Renal pelvis (tissue), 12 donors: ENCODE measurements around the gene RNF4. TPM values are rescaled to one million over a fixed set of nuclear protein-coding genes. Genes with fewer than 3 reads are reported as not detected.
"Not testable (repeated sequence)": the region's sequence is repeated elsewhere in the genome, so short reads cannot be mapped to it uniquely, and the experiment has no call there.

Experiments used
- DNase-seq: peaks from one replicate; pipeline ENCODE4 v3.0.0-alpha.2; 2013
- long read RNA-seq, 16 experiments: transcript quantifications; one replicate each; lab custom pipeline, GENCODE V29; 2026
- polyA plus RNA-seq, 3 donors: library from polyadenylated mRNA; unstranded; fragments of 120-200 nt; gene quantifications; one replicate each; pipeline ENCODE4 v1.2.1, GENCODE V29; 2013; ENCODE audit not compliant: insufficient read length in 3 of 3

The RNF4 gene, protein sequence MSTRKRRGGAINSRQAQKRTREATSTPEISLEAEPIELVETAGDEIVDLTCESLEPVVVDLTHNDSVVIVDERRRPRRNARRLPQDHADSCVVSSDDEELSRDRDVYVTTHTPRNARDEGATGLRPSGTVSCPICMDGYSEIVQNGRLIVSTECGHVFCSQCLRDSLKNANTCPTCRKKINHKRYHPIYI
- 10 to 100 TPM; 68.5 to 70.9 (median 69.4) TPM for polyA plus RNA-seq
- long read RNA-seq, donor 1, partial matches to known transcripts: 0 of 16 reads
- long read RNA-seq, donor 1, other reads (novel, unspliced or antisense): 14 of 16 reads
- long read RNA-seq, donor 2, partial matches to known transcripts: 0 of 19 reads
- long read RNA-seq, donor 2, other reads (novel, unspliced or antisense): 19 of 19 reads
- long read RNA-seq, donor 3, partial matches to known transcripts: 5 of 36 reads
- long read RNA-seq, donor 3, other reads (novel, unspliced or antisense): 29 of 36 reads
- long read RNA-seq, donor 4, partial matches to known transcripts: 0 of 20 reads
- long read RNA-seq, donor 4, other reads (novel, unspliced or antisense): 19 of 20 reads
- long read RNA-seq, donor 5, partial matches to known transcripts: 0 of 13 reads
- long read RNA-seq, donor 5, other reads (novel, unspliced or antisense): 12 of 13 reads
- long read RNA-seq, donor 6, partial matches to known transcripts: 0 of 17 reads
- long read RNA-seq, donor 6, other reads (novel, unspliced or antisense): 17 of 17 reads
- long read RNA-seq, donor 7, partial matches to known transcripts: 0 of 28 reads
- long read RNA-seq, donor 7, other reads (novel, unspliced or antisense): 27 of 28 reads
- long read RNA-seq, donor 8, partial matches to known transcripts: 0 of 9 reads
- long read RNA-seq, donor 8, other reads (novel, unspliced or antisense): 9 of 9 reads
- long read RNA-seq, donor 9, partial matches to known transcripts: 32 of 62 reads
- long read RNA-seq, donor 9, other reads (novel, unspliced or antisense): 29 of 62 reads
- long read RNA-seq, donor 10, partial matches to known transcripts: 5 of 25 reads
- long read RNA-seq, donor 10, other reads (novel, unspliced or antisense): 20 of 25 reads
- long read RNA-seq, donor 11, partial matches to known transcripts: 0 of 15 reads
- long read RNA-seq, donor 11, other reads (novel, unspliced or antisense): 15 of 15 reads
- long read RNA-seq, donor 12, partial matches to known transcripts: 13 of 41 reads
- long read RNA-seq, donor 12, other reads (novel, unspliced or antisense): 25 of 41 reads
- long read RNA-seq, donor 13, partial matches to known transcripts: 8 of 16 reads
- long read RNA-seq, donor 13, other reads (novel, unspliced or antisense): 8 of 16 reads
- long read RNA-seq, donor 14: 0 reads
- long read RNA-seq, donor 15, partial matches to known transcripts: 0 of 20 reads
- long read RNA-seq, donor 15, other reads (novel, unspliced or antisense): 20 of 20 reads
- long read RNA-seq, donor 16, partial matches to known transcripts: 5 of 29 reads
- long read RNA-seq, donor 16, other reads (novel, unspliced or antisense): 23 of 29 reads

DNA sequence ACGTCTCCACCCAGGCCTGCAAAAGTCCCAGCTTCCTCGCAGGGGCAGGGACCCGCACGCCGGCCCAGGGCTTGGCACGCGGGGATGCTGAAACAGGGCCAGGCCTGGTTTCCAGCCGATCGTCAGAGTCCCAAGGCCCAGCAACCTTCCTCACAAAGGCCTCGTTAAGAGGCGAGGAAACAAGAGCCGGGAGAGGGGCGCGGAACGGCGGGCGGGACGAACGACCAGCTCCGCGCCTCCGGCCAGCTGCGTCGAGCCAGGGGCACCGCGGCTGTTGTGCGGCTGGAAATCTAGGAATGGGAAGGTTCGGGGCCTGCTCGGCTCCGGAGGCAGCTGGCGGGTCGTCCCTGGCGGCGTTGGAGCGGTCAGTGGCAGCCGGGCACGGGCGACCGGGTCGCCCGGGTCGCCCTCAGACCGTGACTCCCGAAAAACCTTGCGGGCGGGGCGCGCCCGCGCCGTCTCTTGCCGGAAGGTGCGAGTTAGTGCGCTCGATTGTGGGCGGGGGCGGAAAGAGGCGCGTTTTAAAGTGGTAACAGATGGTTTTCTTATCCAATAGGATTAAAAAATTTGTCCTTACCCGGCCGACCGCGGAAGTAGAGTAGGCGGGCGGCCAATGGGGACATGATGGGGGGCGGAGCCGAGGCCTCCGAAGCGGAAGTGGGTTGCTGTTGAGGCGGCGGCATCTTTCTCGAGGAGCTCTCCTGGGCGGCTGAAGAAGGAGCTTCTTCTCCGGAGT lies at the start of gene RNF4:
RNF4 (plus strand) TSS at position 651 of the 736 bp plus-strand sequence. CDS start 21,388 bp downstream, outside the sequence.
- peak; percentile 96 for DNase-seq

DNA sequence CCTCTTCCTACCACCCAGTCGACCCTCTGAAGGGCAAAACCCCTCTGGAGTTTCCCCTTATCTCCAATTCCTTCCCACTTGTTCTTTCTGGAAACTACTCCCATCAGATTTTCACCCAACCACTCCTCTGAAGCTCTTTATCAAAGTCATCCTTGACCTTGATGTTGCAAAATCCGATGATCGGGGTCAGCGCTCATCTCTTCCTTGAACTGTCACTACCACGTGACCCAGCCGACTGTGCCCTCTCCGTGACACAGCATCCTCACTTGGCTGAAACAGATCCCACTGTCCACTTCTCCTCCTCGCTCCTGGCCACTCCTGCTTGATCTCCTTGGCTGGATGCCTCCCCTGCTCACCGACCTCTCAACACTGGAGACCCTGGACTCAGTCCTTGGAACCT lies 49.1 kb upstream of the RNF4 start:
- DNase-seq: no peak

DNA sequence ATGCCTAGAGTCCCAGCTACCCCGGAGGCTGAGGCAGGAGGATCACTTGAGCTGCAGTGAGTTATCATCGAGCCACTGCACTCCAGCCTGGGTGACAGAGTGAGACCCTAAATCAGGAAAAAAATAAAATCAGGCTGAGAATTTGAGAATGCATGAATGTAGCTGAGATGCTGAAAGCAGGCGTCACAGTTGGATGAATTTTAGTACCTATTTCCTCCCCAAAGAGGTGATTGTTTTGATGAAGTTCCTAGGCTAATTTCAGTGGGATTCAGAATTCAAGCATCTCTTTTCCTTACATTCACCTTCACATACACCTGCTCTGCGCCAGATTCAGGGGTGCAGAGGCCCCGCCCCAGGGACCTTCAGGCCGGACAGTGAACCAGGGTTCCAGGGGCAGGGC lies 47.0 kb upstream of the RNF4 start:
- DNase-seq: no peak

- no peak for DNase-seq
These were observed 45.8 kb upstream of the RNF4 start for GRCh38 chr4:2423066-2423465.

DNA sequence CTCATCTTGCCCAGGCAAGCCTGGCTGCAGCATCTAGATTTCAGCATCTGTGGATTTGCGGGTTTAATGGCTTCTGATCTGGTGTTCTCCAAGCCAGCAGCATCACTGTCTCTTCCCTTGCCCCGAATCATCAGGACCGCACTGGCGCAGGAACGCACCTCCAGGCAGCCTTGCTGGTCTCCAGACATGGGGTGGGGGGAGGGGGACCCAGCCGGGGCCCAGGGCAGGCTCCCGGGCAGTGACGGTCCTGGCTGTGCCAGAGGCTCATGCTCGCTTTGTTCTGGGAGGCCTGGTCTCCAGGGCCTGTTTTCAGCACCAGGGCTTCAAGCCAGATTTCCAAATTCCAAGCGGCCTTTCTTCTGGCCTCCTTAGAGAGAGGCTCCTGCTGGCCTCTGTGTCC lies 45.2 kb upstream of the RNF4 start:
- DNase-seq: no peak

DNA sequence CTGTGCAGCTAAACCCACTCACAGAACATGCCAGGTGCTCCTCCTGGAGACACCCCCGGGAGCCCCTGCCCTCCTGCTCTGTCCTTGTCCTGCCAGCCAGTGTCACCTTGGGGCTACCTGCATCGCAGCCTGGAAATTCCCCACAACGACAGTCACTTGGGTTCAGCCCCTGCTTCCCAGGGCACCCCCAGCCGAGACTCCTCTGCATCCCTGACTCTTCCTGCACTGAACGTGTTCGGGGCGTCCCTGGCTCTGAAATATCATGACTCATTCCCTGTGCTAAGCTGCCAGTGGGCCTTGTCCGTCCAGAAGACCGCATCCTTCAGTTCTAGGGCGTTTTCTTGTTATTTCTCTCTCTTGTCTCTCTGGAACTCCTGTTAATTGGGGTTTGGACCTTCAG lies 44.3 kb upstream of the RNF4 start:
- no peak for DNase-seq

- DNase-seq: no peak
These were observed 43.4 kb upstream of the RNF4 start for GRCh38 chr4:2425386-2426068.

GRCh38 chr4:2426069-2426397 lies 42.9 kb upstream of the RNF4 start:
- DNase-seq: no peak

DNA sequence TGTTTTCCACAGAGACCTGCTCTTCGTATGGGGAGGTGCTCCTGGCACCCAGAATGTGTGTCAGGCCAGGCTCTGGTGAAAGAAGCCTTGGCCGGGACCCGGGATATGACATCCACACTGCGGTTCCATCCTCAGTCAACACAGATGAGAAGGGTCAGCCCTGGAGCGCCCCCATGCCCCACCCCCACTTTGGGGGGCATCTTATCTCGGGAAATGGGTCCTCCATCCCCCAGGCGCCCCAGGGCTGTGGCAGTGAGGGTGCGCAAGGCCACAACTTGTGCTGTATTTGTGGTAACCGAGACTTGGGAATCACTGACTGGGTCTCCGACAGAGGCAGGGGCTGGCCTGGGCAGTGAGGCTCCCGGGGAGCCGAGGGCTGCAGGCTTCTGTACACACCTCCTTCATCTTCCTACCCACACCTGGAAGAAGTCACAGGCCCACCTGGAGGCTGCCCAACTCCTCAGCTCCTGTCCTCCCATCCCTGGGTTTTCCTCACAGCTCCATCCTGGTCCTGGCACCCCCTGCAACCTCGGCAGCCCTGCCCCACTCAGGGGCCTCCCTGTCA lies 42.1 kb upstream of the RNF4 start:
- DNase-seq: no peak

GRCh38 chr4:2427383-2428334 lies 41.2 kb upstream of the RNF4 start:
- DNase-seq: no peak

GRCh38 chr4:2428496-2429213 lies 40.3 kb upstream of the RNF4 start:
- no peak for DNase-seq

DNA sequence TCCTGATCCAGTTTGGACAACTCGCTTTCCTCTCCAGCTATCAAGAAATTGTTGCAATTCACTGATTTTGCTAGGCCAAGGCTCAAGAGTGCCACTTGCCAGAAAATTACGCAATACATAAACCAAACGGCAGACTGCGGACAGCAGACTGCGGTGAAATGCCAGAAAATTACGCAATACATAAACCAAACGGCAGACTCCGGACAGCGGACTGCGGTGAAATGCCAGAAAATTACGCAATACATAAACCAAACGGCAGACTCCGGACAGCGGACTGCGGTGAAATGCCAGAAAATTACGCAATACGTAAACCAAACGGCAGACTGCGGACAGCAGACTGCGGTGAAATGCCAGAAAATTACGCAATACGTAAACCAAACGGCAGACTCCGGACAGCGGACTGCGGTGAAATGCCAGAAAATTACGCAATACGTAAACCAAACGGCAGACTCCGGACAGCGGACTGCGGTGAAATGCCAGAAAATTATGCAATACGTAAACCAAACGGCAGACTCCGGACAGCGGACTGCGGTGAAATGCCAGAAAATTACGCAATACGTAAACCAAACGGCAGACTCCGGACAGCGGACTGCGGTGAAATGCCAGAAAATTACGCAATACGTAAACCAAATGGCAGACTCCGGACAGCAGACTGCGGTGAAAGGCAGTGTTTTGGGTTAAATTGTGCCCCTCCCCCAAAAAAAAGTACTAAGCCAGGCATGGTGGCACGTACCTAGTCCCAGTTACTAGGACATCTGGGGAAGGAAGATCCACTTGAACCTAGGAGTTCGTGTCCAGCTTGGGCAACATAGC lies 38.8 kb upstream of the RNF4 start:
- not testable (repeated sequence) for DNase-seq

DNA sequence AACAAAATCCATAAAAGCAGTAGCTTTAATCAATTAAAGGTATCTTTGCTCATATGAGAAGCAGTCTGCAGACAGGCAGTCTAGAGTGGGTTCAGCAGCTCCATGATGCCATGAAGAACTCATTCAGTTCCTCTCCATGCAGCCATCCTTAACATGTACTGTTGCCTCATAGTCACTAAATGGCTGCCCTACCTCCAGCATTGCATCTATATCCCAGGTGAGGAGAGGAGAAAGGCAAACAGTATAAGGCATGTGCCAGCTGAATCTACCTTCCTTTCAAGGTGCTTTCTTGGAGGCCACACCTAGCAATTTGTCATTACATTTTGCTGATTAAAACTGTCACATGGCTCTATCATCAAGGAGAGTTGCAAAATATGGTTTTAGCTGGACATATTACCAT lies 36.9 kb upstream of the RNF4 start:
- DNase-seq: no peak

GRCh38 chr4:2432991-2433530 lies 35.8 kb upstream of the RNF4 start:
- DNase-seq: no peak

GRCh38 chr4:2433609-2434350 lies 35.1 kb upstream of the RNF4 start:
- DNase-seq: no peak

DNA sequence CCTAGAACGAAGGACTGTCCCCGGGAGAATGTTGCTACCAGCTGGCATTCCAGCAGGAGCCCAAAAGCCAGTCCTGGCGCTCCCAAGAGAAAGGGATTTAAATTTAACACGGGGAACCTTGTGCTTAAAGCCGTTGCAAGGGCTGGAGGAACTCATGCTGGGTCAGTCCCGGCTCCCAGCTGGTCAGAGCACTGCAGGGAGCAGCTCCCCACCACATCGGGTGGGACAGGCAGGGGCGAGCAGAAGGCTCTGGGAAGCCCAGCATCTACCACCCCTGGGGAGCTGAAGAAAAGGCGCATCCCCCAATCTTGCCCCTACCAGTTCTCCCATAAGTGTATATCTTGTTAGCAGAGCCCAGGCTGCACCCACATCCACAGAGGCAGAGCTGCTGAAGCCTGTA lies 34.5 kb upstream of the RNF4 start:
- DNase-seq: no peak
